Duodenal mucosa (tissue), 2 donors: ENCODE measurements around the gene DCAF12.
"Not testable (repeated sequence)": the region's sequence is repeated elsewhere in the genome, so short reads cannot be mapped to it uniquely, and the experiment has no call there.

Experiments
- H3K27ac ChIP-seq: one replicate; pipeline ENCODE4 v1.7.0; 2013; ENCODE audit warnings: low read depth, low read length
- H3K27me3 ChIP-seq, 2 donors: one replicate each; pipeline ENCODE4 v1.7.0; 2013; ENCODE audit warnings: low read length in 2 of 2, control low read depth in 1 of 2; ENCODE audit not compliant: insufficient read depth in 2 of 2, control insufficient read depth in 1 of 2
- H3K36me3 ChIP-seq, 2 donors: one replicate each; pipeline ENCODE4 v1.7.0; 2013; ENCODE audit warnings: low read length in 2 of 2, control low read depth in 1 of 2; ENCODE audit not compliant: insufficient read depth in 2 of 2, control insufficient read depth in 1 of 2
- H3K4me1 ChIP-seq, 2 donors: one replicate each; pipeline ENCODE4 v1.7.0; 2013; ENCODE audit warnings: low read length in 2 of 2, control low read depth in 1 of 2; ENCODE audit not compliant: insufficient read depth in 2 of 2, control insufficient read depth in 1 of 2
- H3K4me3 ChIP-seq, 2 donors: one replicate each; pipeline ENCODE4 v1.7.0; 2013; ENCODE audit warnings: low read length in 2 of 2, low read depth in 1 of 2
- H3K9ac ChIP-seq, 2 donors: one replicate each; pipeline ENCODE4 v1.7.0; 2013; ENCODE audit warnings: low read length in 2 of 2, low read depth in 1 of 2
- H3K9me3 ChIP-seq, 2 donors: one replicate each; pipeline ENCODE4 v1.7.0; 2013; ENCODE audit warnings: low read length in 2 of 2, control low read depth in 1 of 2; ENCODE audit not compliant: control insufficient read depth in 1 of 2

The DCAF12 gene

DNA sequence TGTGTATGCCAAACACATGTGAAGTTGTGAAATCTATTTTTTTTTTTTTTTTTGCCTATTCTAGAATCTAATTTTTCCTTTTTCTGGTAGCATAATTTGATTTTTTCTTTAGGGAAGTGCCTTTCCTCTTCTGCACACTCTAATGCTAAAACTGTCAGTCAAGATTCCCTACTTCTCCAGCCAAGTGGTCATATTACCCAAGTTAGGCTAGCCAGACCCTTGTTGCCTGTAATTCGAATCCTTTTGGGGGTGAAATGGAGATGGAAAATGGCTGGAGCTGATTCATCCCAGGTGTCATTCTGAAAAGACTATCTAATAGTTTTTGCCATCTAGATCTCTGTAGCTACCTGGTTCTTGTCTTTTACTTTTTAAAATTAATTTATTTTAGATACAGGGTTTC, 27.6 kb upstream of the DCAF12 start:
- Histone ChIP-seq H3K36me3 (no peaks in the 10 kb centered on the region), H3K9ac (no peak overlapping the region), H3K27me3 (no peaks in the 10 kb centered on the region), H3K4me3 (no peak overlapping the region), H3K27ac (no peak overlapping the region), H3K9me3 (no peaks in the 10 kb centered on the region), H3K4me1 (peaks cover 0 to 2% of the 10 kb centered on the region in 2 donors)

DNA sequence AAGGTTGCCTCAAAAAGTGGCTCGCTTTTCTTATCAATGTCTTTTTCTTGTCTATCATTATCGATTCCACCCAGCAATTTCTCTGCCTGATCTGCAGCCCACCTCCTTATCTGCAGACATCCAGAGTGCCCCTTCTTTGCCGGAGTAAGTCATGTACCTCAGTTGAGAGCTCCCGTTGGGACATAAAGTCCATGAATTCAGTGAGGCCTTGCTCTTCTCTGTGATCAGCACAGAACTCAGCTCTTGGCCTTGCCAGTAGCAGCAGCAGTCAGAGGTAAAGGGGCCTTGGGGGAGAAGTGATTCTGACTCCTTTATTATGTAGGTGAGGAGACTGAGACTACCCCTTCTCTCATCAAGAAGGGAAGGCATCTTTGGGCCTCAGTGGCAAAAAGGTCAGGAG, 24.9 kb upstream of the DCAF12 start:
- Histone ChIP-seq H3K36me3 (no peaks in the 10 kb centered on the region), H3K27ac (no peak overlapping the region), H3K9ac (no peak overlapping the region), H3K4me3 (no peak overlapping the region), H3K4me1 (no peaks in the 10 kb centered on the region), H3K9me3 (no peaks in the 10 kb centered on the region), H3K27me3 (no peaks in the 10 kb centered on the region)

DNA sequence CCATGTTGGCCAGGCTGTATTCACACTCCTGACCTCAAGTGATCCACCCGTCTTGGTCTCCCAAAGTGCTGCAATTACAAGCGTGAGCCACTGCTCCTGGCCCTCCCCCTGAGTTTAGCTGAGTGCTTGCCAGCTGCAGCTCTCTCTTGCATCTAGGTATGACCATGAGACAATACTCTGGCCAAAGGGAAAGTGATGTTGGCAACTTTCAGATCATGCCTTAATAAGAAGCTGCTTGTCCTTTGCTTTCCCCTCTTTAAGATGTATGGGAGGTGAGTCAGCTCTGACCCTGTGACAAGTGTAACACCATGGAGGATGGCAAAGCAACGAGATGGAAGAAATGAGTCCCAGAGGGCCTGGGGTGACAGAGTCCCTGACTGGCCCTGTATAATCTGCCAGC, 18.7 kb upstream of the DCAF12 start:
- H3K4me1 ChIP-seq = no peaks in the 10 kb centered on the region
- no peaks in the 10 kb centered on the region for H3K9me3 ChIP-seq
- H3K4me3 ChIP-seq = no peak overlapping the region
- no peaks in the 10 kb centered on the region for H3K27me3 ChIP-seq
- H3K27ac ChIP-seq = no peak overlapping the region
- H3K36me3 ChIP-seq = no peaks in the 10 kb centered on the region
- H3K9ac ChIP-seq = no peak overlapping the region

DNA sequence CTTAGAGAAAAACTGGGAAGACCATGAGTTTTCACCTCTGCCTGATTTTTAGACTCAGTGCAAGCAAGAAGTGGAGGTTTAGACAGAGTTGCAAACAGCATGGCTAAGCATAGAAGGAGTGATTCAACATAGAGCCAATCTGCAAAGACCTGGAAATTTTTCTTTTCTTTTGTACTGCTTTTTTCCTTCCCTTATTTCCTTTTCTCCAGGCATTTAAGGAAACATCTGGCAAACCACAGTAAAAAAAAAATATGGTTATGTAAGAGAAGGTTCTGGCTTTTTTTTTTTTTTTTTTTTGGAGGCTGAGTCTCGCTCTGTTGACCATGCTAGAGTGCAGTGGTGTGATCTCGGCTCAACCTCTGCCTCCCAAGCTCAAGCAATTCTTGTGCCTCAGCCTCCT, 16.6 kb upstream of the DCAF12 start:
- Histone ChIP-seq H3K9ac (no peak overlapping the region), H3K9me3 (no peaks in the 10 kb centered on the region), H3K27ac (no peak overlapping the region), H3K36me3 (no peaks in the 10 kb centered on the region), H3K4me3 (no peak overlapping the region), H3K4me1 (no peaks in the 10 kb centered on the region), H3K27me3 (no peaks in the 10 kb centered on the region)

DNA sequence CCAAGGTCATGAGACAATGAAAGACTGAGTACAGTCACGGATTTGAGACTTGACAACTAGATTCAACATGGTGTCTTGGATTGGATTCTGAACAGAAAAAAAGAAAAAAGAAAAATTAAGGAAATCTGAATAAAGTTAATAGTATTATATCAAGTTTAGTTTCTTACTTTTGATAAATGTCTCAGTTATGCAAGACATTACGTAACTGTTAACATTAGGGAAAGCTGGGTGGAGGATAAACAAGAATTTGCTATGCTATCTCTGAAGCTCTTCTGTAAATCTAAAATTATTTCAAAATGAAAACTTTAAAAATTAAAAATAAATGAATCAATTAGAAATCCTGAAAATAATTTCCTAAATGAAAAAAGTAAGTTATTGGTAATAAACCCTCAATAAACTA, 14.4 kb upstream of the DCAF12 start:
- Histone ChIP-seq H3K4me1 (no peaks in the 10 kb centered on the region), H3K9me3 (no peaks in the 10 kb centered on the region), H3K36me3 (no peaks in the 10 kb centered on the region), H3K9ac (no peak overlapping the region), H3K4me3 (no peak overlapping the region), H3K27ac (no peak overlapping the region), H3K27me3 (no peaks in the 10 kb centered on the region)

DNA sequence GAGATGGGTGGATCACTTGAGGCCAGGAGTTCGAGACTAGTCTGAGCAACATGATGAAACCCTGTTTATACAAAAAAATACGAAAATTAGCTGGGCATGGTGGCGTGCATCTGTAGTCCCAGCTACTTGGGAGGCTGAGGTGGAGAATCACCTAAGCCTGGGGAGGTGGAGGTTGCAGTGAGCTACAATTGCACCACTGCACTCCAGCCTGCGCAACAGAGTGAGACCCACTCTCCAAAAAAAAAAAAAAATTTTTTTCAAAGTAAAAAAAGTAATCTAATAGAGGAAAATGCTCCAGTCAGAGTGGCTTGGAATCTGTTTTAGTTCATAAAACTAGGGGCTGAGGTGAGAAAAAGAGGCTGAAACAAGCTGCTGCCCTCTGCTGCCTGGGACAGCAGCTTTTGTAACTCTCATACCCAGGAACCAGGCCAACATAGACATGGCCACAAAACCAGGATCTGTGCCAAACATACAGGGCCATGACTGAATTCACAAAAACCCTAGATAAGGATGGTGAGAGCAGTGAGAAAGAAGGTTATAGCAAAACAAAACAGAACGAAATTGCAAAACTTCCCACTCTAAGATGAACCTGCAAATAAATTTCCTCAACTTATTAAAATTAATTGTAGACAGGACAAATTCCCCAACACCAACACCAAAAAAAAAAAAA, 13.1 kb upstream of the DCAF12 start:
- no peaks in the 10 kb centered on the region for H3K9me3 ChIP-seq
- H3K4me1 ChIP-seq = no peaks in the 10 kb centered on the region
- no peak overlapping the region for H3K9ac ChIP-seq
- H3K36me3 ChIP-seq = no peaks in the 10 kb centered on the region
- no peak overlapping the region for H3K27ac ChIP-seq
- no peak overlapping the region for H3K4me3 ChIP-seq
- no peaks in the 10 kb centered on the region for H3K27me3 ChIP-seq

DNA sequence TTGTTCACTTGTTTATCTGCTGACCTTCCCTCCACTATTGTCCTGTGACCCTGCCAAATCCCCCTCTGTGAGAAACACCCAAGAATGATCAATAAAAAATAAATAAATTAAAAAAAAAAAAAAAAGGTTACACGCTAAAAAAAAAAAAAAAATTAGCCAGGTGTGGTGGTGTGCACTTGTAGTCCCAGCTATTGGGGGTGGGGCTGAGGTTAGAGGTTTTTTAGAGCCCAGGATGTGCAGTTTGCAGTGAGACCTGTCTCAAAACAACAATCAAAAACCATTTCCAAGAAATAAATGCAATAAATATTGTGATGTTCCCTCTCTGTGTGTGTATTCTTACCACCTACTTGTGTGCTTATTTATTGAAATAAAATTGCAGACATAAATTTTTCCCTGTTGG, 12.1 kb upstream of the DCAF12 start:
- not testable (repeated sequence) for H3K9ac ChIP-seq

DNA sequence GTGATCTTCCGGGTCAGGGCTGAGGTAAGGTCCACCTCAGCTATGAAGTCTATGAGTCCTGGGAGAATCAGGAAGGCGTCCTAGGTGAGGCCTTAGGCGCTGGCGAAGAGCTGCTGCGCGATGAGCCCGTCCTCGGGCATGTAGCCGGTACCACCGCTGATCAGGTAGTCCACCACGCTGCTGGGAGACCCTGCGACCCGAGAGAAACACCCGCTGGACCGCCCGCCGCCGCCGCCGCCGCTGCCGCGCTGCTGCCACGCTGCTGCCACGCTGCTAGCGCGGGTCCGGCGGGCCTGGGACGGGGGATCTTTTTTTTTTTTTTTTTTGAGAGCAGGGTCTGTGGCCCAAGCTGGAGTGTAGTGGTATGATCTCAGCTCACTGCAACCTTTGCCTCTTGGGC, 8.0 kb upstream of the DCAF12 start:
- Histone ChIP-seq H3K9me3 (no peaks in the 10 kb centered on the region), H3K9ac (no peak overlapping the region), H3K27ac (no peak overlapping the region), H3K27me3 (no peaks in the 10 kb centered on the region), H3K36me3 (no peaks in the 10 kb centered on the region), H3K4me3 (no peak overlapping the region), H3K4me1 (no peaks in the 10 kb centered on the region)

More for the DNA sequence above, 12.1 kb upstream of the DCAF12 start:
- not testable (repeated sequence) for H3K4me3 ChIP-seq, H3K4me1 ChIP-seq, H3K27me3 ChIP-seq, H3K9me3 ChIP-seq, H3K36me3 ChIP-seq, H3K27ac ChIP-seq

DNA sequence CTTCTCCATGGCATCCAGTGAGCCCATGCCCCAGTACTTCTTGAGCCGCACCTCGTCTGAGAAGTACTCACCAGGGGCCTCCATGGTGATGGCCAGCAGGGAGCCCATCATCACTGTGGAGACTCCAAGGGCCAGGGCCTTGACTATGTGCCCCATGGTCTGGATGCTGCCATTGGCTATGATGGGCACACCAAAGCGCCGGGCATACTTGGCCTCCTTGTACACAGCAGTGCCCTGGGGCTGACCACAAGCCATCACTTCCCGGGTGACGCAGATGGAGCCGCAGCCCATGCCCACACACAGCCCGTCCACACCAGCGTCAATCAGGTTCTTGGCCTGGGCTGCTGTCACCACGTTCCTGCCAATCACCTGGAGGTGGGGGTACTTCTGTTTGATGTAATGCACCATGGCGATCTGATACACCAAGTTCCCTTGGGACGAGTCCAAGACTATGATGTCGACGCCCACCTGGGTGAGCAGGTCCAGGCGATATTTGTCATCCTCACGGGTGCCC, 7.0 kb upstream of the DCAF12 start:
- Histone ChIP-seq H3K27me3 (no peaks in the 10 kb centered on the region), H3K4me3 (no peak overlapping the region), H3K27ac (no peak overlapping the region), H3K36me3 (no peaks in the 10 kb centered on the region), H3K4me1 (no peaks in the 10 kb centered on the region), H3K9me3 (no peaks in the 10 kb centered on the region), H3K9ac (no peak overlapping the region)

DNA sequence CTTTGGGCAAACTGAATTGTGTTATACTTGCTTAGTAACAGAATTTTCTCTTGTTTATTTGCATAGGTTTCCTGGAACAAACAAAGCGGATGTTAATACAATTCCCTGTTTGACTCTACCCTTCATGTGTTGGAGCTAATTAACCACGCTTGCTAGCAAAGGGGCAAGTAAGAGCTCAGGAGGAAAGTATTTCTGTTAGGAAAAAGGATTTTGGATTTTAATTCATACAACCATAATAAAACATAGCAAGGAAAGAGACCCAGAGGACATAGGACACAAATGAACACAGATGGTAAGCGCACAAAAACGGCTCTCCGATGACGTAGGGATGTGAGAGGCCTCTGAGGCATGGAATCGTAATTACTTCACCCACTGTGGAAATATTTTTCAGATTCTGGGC, 5.1 kb upstream of the DCAF12 start:
- no peak overlapping the region for H3K9ac ChIP-seq
- H3K9me3 ChIP-seq = no peaks in the 10 kb centered on the region
- H3K4me1 ChIP-seq = peaks cover 4 to 6% of the 10 kb centered on the region in 2 donors
- H3K27me3 ChIP-seq = no peaks in the 10 kb centered on the region
- H3K27ac ChIP-seq = no peak overlapping the region
- no peak overlapping the region for H3K4me3 ChIP-seq
- no peaks in the 10 kb centered on the region for H3K36me3 ChIP-seq
